Osteoblast (primary cell): ENCODE measurements around the gene ZBTB21. TPM values are rescaled to one million over a fixed set of nuclear protein-coding genes. Genes with fewer than 3 reads are reported as not detected.

ENCODE experiments used
- DNase-seq: peaks from one replicate; pipeline ENCODE4 v3.0.0; 2011; ENCODE audit warnings: low spot score, mixed read lengths; ENCODE audit not compliant: insufficient read length; ENCODE audit errors: missing footprints
- H2AFZ ChIP-seq: 2 replicates; pipeline ENCODE4 v1.6.0; 2011; ENCODE audit warnings: mild to moderate bottlenecking, low read length
- H3K27ac ChIP-seq: 2 replicates; pipeline ENCODE4 v1.5.1; 2011; ENCODE audit warnings: mild to moderate bottlenecking, low read depth, low read length, moderate library complexity
- H3K27me3 ChIP-seq: 2 replicates; pipeline ENCODE4 v1.6.0; 2012; ENCODE audit warnings: mild to moderate bottlenecking, control low read depth, inconsistent platforms, low read length, moderate library complexity; ENCODE audit not compliant: insufficient read depth
- H3K36me3 ChIP-seq: 2 replicates; pipeline ENCODE4 v1.5.1; 2011; ENCODE audit warnings: mild to moderate bottlenecking, low read length, control low read depth, moderate library complexity; ENCODE audit not compliant: insufficient read depth
- H3K4me1 ChIP-seq: 2 replicates; pipeline ENCODE4 v1.5.1; 2011; ENCODE audit warnings: mild to moderate bottlenecking, low read length, control low read depth, moderate library complexity; ENCODE audit not compliant: insufficient read depth
- H3K4me2 ChIP-seq: 2 replicates; pipeline ENCODE4 v1.6.0; 2011; ENCODE audit warnings: mild to moderate bottlenecking, low read length; ENCODE audit not compliant: insufficient read depth
- H3K4me3 ChIP-seq: fragments of 200-600 bp; sonication (generic); 3 replicates; pipeline ENCODE4 v1.5.1; 2012; ENCODE audit warnings: mild to moderate bottlenecking, low read length, inconsistent platforms; ENCODE audit not compliant: insufficient read depth
- H3K79me2 ChIP-seq: 2 replicates; pipeline ENCODE4 v1.6.0; 2012; ENCODE audit warnings: mild to moderate bottlenecking, low read length, control low read depth, inconsistent platforms; ENCODE audit not compliant: insufficient read depth
- H3K9me3 ChIP-seq: 2 replicates; pipeline ENCODE4 v1.5.1; 2011; ENCODE audit warnings: low read depth, low read length, control low read depth
- H4K20me1 ChIP-seq: 2 replicates; pipeline ENCODE4 v1.6.0; 2012; ENCODE audit warnings: mild to moderate bottlenecking, low read length, control low read depth; ENCODE audit not compliant: insufficient read depth
- CTCF ChIP-seq: IDR thresholded peaks from 2 replicates; pipeline ENCODE4 v1.5.1; 2011; ENCODE audit warnings: mild to moderate bottlenecking, low read depth, low read length, moderate library complexity; ENCODE audit errors: extremely low read depth
- total RNA-seq: library from RNA; depleted of rRNA; stranded (reverse); fragments of >200 nt; gene quantifications from 2 replicates; pipeline ENCODE4 v1.2.3, GENCODE V29; 2012

ZBTB21 gene
- total RNA-seq, 1 donor: 12.7 TPM

GRCh38 chr21:42021371-42022090 lies 11.4 kb upstream of the ZBTB21 start:
- peak; percentile 19 for DNase-seq
- TF ChIP-seq CTCF: no peak
- peaks cover 15% of the 10 kb centered on the region for H3K27me3 ChIP-seq
- no peaks in the 10 kb centered on the region for H3K36me3 ChIP-seq
- no peaks in the 10 kb centered on the region for H3K79me2 ChIP-seq
- no peak overlapping the region for H3K27ac ChIP-seq
- H3K4me2 ChIP-seq: no peak overlapping the region
- H2AFZ ChIP-seq: no peak overlapping the region
- no peak overlapping the region for H3K4me3 ChIP-seq
- no peaks in the 10 kb centered on the region for H3K9me3 ChIP-seq
- no peaks in the 10 kb centered on the region for H4K20me1 ChIP-seq
- H3K4me1 ChIP-seq: peaks cover 5% of the 10 kb centered on the region

- H3K27me3 ChIP-seq: peaks cover 15% of the 10 kb centered on the region
- no peak overlapping the region for H3K4me2 ChIP-seq
- no peak for TF ChIP-seq CTCF
- H2AFZ ChIP-seq: no peak overlapping the region
- no peaks in the 10 kb centered on the region for H3K36me3 ChIP-seq
- H3K4me3 ChIP-seq: no peak overlapping the region
- H3K27ac ChIP-seq: no peak overlapping the region
- no peaks in the 10 kb centered on the region for H3K4me1 ChIP-seq
- no peaks in the 10 kb centered on the region for H3K79me2 ChIP-seq
- H3K9me3 ChIP-seq: no peaks in the 10 kb centered on the region
- no peaks in the 10 kb centered on the region for H4K20me1 ChIP-seq
- peak; percentile 71 for DNase-seq
Measured at GRCh38 chr21:42019706-42020105, 9.5 kb upstream of the ZBTB21 start.

GRCh38 chr21:42019101-42019605 lies 9.0 kb upstream of the ZBTB21 start:
- Histone ChIP-seq H3K79me2 (no peaks in the 10 kb centered on the region), H3K9me3 (no peaks in the 10 kb centered on the region), H3K4me2 (no peak overlapping the region), H3K4me3 (no peak overlapping the region), H3K4me1 (no peaks in the 10 kb centered on the region), H3K36me3 (no peaks in the 10 kb centered on the region), H3K27ac (no peak overlapping the region), H2AFZ (no peak overlapping the region), H3K27me3 (peaks cover 12% of the 10 kb centered on the region), H4K20me1 (no peaks in the 10 kb centered on the region)
- no peak for TF ChIP-seq CTCF
- DNase-seq: no peak

GRCh38 chr21:42017022-42017421 lies 6.9 kb upstream of the ZBTB21 start:
- H3K36me3 ChIP-seq: no peaks in the 10 kb centered on the region
- H3K9me3 ChIP-seq: no peaks in the 10 kb centered on the region
- H3K27me3 ChIP-seq: peaks cover 12% of the 10 kb centered on the region
- no peak overlapping the region for H3K4me2 ChIP-seq
- no peaks in the 10 kb centered on the region for H3K79me2 ChIP-seq
- no peak overlapping the region for H3K27ac ChIP-seq
- H3K4me1 ChIP-seq: no peaks in the 10 kb centered on the region
- no peak for DNase-seq
- H4K20me1 ChIP-seq: no peaks in the 10 kb centered on the region
- H2AFZ ChIP-seq: no peak overlapping the region
- no peak overlapping the region for H3K4me3 ChIP-seq
- TF ChIP-seq CTCF: no peak
